NCI-H2227 treated with DMSO at 0.1 percent for 48 hours (cell line): Measurements from ENCODE around the gene SORCS2.

Experiments used
- DNase-seq: peaks from one replicate; lab custom pipeline; 2025; lab: John Stamatoyannopoulos, UW

SORCS2 gene

GRCh38 chr4:7673121-7673520 is 480.8 kb downstream of the SORCS2 start:
- no peak for DNase-seq

GRCh38 chr4:7674706-7675105 is 482.4 kb downstream of the SORCS2 start:
- DNase-seq = no peak

GRCh38 chr4:7675136-7675535 is 482.8 kb downstream of the SORCS2 start:
- no peak for DNase-seq

GRCh38 chr4:7675612-7676320 is 483.4 kb downstream of the SORCS2 start:
- DNase-seq = no peak

- DNase-seq = no peak
These were observed 484.1 kb downstream of the SORCS2 start for GRCh38 chr4:7676398-7676922.

GRCh38 chr4:7677086-7677485 is 484.7 kb downstream of the SORCS2 start:
- no peak for DNase-seq

GRCh38 chr4:7677799-7678301 is 485.5 kb downstream of the SORCS2 start:
- no peak for DNase-seq

- no peak for DNase-seq
These were observed 486.0 kb downstream of the SORCS2 start for GRCh38 chr4:7678318-7678852.

- no peak for DNase-seq
These were observed 487.2 kb downstream of the SORCS2 start for GRCh38 chr4:7679406-7680040.

GRCh38 chr4:7680106-7680505 is 487.8 kb downstream of the SORCS2 start:
- DNase-seq = no peak

- DNase-seq = no peak
These were observed 488.4 kb downstream of the SORCS2 start for GRCh38 chr4:7680731-7681130.

- DNase-seq = no peak
These were observed 490.9 kb downstream of the SORCS2 start for GRCh38 chr4:7683126-7683703.

GRCh38 chr4:7684294-7684693 is 492.0 kb downstream of the SORCS2 start:
- no peak for DNase-seq

GRCh38 chr4:7686070-7686870 is 493.9 kb downstream of the SORCS2 start:
- no peak for DNase-seq

- DNase-seq = no peak
These were observed 494.7 kb downstream of the SORCS2 start for GRCh38 chr4:7687006-7687405.

- no peak for DNase-seq
These were observed 495.5 kb downstream of the SORCS2 start for GRCh38 chr4:7687796-7688195.

- no peak for DNase-seq
These were observed 497.7 kb downstream of the SORCS2 start for GRCh38 chr4:7689773-7690693.

GRCh38 chr4:7691061-7691460 is 498.7 kb downstream of the SORCS2 start:
- no peak for DNase-seq

GRCh38 chr4:7691982-7692381 is 499.6 kb downstream of the SORCS2 start:
- DNase-seq = no peak

- DNase-seq = no peak
These were observed 500.3 kb downstream of the SORCS2 start for GRCh38 chr4:7692451-7693236.
